Measurements from ENCODE around the gene PFDN6. TPM values are rescaled to one million over a fixed set of nuclear protein-coding genes. Genes with fewer than 3 reads are reported as not detected.

The PFDN6 gene
- total and polyA plus RNA-seq, 9 of the 15 experiments (the other 6 are each of a cell fraction or from before 2014, with no cell fraction given) = 6.8 to 475 (median 216) TPM

DNA sequence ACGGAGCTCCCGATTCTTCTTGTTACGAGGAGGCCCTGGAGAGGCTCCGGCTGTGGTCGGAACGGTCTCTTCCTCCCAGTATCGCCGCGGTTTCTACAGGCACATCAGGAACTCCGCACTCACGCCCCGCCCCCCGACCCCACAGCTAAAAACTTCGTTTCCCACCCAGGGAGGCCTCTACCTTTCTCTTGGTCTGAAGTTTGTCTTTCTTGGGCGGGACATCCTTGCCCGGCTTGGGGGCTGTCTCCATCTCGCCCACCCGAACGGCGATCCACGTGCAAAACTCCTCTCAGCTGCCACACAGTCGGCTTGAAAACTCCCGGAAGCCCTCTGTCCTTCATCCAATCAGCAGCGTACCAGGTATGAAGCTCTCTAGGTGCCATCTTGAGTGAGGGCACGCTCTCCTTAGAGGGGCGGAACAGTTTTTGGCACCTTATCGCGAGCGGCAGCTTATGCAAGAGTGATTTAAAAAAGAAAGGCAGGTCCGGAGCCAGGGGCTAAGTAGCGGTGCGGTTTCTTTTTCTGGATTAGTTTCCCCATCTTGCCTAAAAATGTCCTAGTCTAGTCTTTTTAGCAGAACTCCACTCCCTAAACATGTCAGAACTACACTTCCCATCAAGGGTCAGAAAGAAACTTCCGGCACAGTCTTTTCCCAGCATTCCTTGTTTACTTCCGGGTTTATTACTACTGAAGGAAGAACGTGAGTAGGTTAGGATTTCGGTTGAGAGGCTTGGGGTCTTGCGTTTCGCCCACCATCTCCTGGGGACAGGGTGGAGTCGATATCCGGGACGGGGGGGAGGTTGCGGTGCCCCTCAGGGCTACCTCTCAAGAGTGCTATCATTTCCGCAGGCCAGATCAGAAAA, at the start of gene PFDN6, which contains the start of gene WDR46 (continued):
- TF ChIP-seq, protein P1, sequence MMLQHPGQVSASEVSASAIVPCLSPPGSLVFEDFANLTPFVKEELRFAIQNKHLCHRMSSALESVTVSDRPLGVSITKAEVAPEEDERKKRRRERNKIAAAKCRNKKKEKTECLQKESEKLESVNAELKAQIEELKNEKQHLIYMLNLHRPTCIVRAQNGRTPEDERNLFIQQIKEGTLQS (IDR thresholded peaks at IDR 0.05) = peak; percentile 30; the same call in 1 of the 2 replicates
- TF ChIP-seq, protein P1 (CRISPR knock-in tag; conservative IDR thresholded peaks at IDR 0.05) = no peak
- TF ChIP-seq, protein P2, sequence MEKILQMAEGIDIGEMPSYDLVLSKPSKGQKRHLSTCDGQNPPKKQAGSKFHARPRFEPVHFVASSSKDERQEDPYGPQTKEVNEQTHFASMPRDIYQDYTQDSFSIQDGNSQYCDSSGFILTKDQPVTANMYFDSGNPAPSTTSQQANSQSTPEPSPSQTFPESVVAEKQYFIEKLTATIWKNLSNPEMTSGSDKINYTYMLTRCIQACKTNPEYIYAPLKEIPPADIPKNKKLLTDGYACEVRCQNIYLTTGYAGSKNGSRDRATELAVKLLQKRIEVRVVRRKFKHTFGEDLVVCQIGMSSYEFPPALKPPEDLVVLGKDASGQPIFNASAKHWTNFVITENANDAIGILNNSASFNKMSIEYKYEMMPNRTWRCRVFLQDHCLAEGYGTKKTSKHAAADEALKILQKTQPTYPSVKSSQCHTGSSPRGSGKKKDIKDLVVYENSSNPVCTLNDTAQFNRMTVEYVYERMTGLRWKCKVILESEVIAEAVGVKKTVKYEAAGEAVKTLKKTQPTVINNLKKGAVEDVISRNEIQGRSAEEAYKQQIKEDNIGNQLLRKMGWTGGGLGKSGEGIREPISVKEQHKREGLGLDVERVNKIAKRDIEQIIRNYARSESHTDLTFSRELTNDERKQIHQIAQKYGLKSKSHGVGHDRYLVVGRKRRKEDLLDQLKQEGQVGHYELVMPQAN (IDR thresholded peaks at IDR 0.05; ENCODE audit: borderline replicate concordance) = peak; percentile 100
- TF ChIP-seq ZNF239 (CRISPR knock-in tag; IDR thresholded peaks at IDR 0.05) = peak; percentile 58; the same call in 1 of the 2 replicates
- TF ChIP-seq ZNF584 (CRISPR knock-in tag; IDR thresholded peaks at IDR 0.05; ENCODE audit: low read depth) = peak; percentile 88; the same call in 1 of the 2 replicates
- TF ChIP-seq ZNF197 (CRISPR knock-in tag; IDR thresholded peaks at IDR 0.05; ENCODE audit: low read depth) = peak; percentile 86
- no peak for TF ChIP-seq CSDE1 (IDR thresholded peaks at IDR 0.05)
- peak; percentile 96; the same call in 1 of the 2 replicates for TF ChIP-seq FOXK1 (CRISPR knock-in tag; IDR thresholded peaks at IDR 0.05; ENCODE audit: borderline replicate concordance)
- 0 out of 2 replicates have a peak, but pooled peaks have one; percentile 7 for TF ChIP-seq NCOR1 (IDR thresholded peaks at IDR 0.05)
- peak; percentile 46; the same call in 1 of the 2 replicates for TF ChIP-seq KAT7 (CRISPR knock-in tag; IDR thresholded peaks at IDR 0.05; ENCODE audit: borderline replicate concordance)
- TF ChIP-seq YY1 (IDR thresholded peaks at IDR 0.05; ENCODE audit: borderline replicate concordance in 1 of 3, control insufficient read depth in 1 of 3, extremely low read depth in 1 of 3, insufficient read depth in 3 of 3, insufficient read length in 1 of 3, insufficient replicate concordance in 2 of 3, low read depth in 1 of 3, low read length in 2 of 3) = peak; percentile 97 to 99 (median 99)
- no peak for TF ChIP-seq NR3C1 (CRISPR knock-in tag; IDR thresholded peaks at IDR 0.05)
- TF ChIP-seq SRSF7 (optimal IDR thresholded peaks at IDR 0.05; ENCODE audit: low read depth, low read length) = no peak
- TF ChIP-seq FOXJ2 (tag; IDR thresholded peaks at IDR 0.05) = peak; percentile 96
- TF ChIP-seq, protein P3, sequence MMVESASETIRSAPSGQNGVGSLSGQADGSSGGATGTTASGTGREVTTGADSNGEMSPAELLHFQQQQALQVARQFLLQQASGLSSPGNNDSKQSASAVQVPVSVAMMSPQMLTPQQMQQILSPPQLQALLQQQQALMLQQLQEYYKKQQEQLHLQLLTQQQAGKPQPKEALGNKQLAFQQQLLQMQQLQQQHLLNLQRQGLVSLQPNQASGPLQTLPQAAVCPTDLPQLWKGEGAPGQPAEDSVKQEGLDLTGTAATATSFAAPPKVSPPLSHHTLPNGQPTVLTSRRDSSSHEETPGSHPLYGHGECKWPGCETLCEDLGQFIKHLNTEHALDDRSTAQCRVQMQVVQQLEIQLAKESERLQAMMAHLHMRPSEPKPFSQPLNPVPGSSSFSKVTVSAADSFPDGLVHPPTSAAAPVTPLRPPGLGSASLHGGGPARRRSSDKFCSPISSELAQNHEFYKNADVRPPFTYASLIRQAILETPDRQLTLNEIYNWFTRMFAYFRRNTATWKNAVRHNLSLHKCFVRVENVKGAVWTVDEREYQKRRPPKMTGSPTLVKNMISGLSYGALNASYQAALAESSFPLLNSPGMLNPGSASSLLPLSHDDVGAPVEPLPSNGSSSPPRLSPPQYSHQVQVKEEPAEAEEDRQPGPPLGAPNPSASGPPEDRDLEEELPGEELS (CRISPR knock-in tag; IDR thresholded peaks at IDR 0.05; ENCODE audit: borderline replicate concordance) = no peak
- TF ChIP-seq DPF2 (IDR thresholded peaks at IDR 0.05) = 0 out of 2 replicates have a peak, but pooled peaks have one; percentile 44
- TF ChIP-seq ZNF263 (CRISPR knock-in tag; IDR thresholded peaks at IDR 0.05; ENCODE audit: borderline replicate concordance) = no peak
- peak in 1 of 2 experiments; percentile 64; a peak in 1 of 4 replicates for TF ChIP-seq KDM4B (IDR thresholded peaks at IDR 0.05; ENCODE audit: borderline replicate concordance in 2 of 2, low read depth in 1 of 2)
- peak; percentile 38 for TF ChIP-seq FOS (IDR thresholded peaks at IDR 0.05; ENCODE audit: extremely low read depth, insufficient read length)
- no peak; the same call in 1 of the 2 replicates for TF ChIP-seq JUND (IDR thresholded peaks at IDR 0.05; ENCODE audit: borderline replicate concordance, low read depth, low read length)
- TF ChIP-seq JUND (tag; IDR thresholded peaks at IDR 0.05; ENCODE audit: borderline replicate concordance, low read depth, low read length) = peak; percentile 50; the same call in 1 of the 3 replicates

Measured in K562 (cell line).